ENCODE results near the gene NUBP1.
"Not testable (repeated sequence)": the region's sequence is repeated elsewhere in the genome, so short reads cannot be mapped to it uniquely, and the experiment has no call there.

DNA sequence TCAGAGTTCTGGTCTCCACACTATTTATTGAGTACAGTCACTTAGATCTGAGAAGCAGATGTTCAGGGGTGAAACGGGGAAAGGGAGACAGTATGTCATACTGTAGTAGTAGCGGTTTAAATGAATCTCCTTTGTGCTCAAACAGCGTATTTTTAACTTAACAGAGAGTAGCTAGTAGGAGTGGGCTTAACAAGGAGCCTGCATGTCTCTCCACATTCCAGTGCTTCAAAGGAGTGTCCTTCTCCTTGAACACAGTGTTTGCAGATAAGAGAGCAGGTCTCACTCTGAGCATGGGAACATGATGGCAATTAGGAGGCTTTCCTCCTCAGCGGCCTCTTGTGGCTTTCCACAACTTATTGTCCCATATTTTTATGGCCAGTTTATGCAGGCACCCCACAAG, 45.0 kb downstream of the NUBP1 start:
- TF ChIP-seq, protein P1, sequence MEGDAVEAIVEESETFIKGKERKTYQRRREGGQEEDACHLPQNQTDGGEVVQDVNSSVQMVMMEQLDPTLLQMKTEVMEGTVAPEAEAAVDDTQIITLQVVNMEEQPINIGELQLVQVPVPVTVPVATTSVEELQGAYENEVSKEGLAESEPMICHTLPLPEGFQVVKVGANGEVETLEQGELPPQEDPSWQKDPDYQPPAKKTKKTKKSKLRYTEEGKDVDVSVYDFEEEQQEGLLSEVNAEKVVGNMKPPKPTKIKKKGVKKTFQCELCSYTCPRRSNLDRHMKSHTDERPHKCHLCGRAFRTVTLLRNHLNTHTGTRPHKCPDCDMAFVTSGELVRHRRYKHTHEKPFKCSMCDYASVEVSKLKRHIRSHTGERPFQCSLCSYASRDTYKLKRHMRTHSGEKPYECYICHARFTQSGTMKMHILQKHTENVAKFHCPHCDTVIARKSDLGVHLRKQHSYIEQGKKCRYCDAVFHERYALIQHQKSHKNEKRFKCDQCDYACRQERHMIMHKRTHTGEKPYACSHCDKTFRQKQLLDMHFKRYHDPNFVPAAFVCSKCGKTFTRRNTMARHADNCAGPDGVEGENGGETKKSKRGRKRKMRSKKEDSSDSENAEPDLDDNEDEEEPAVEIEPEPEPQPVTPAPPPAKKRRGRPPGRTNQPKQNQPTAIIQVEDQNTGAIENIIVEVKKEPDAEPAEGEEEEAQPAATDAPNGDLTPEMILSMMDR (IDR thresholded peaks at IDR 0.05; ENCODE audit: borderline replicate concordance, extremely low read depth, low read length, poor library complexity, severe bottlenecking), result not testable (repeated sequence)
- TF ChIP-seq EZH2 (IDR thresholded peaks at IDR 0.05; ENCODE audit: borderline replicate concordance, low read depth, low read length, severe bottlenecking), result not testable (repeated sequence)

Data from DND-41 (cell line).